BLaER1 treated with 17β-estradiol and CSF1 and Interleukin-3, amounts not matched to agents 10 nM and 100 nM (cell line): ENCODE results near the gene OTOL1.

ENCODE experiments used
- H3K27ac ChIP-seq, 11 experiments: shearing (Covaris generic); formaldehyde crosslinking; 2 replicates each; pipeline ENCODE4 v1.8.1; 2022
- H3K27me3 ChIP-seq, 11 experiments: shearing (Covaris generic); formaldehyde crosslinking; 2 replicates each; pipeline ENCODE4 v1.8.1; 2022
- H3K36me3 ChIP-seq, 11 experiments: shearing (Covaris generic); formaldehyde crosslinking; 2 replicates each; pipeline ENCODE4 v1.8.1; 2022
- H3K4me1 ChIP-seq, 10 experiments: shearing (Covaris generic); formaldehyde crosslinking; 2 replicates each; pipeline ENCODE4 v1.8.1; 2022
- H3K4me2 ChIP-seq, 11 experiments: shearing (Covaris generic); formaldehyde crosslinking; 2 replicates each; pipeline ENCODE4 v1.8.1; 2022
- H3K4me3 ChIP-seq, 10 experiments: shearing (Covaris generic); formaldehyde crosslinking; 2 replicates each; pipeline ENCODE4 v1.8.1; 2022
- H3K9ac ChIP-seq, 11 experiments: shearing (Covaris generic); formaldehyde crosslinking; 2 replicates each; pipeline ENCODE4 v1.8.1; 2022
- H3K9me3 ChIP-seq, 11 experiments: shearing (Covaris generic); formaldehyde crosslinking; replicated peaks in 1 of 11; 2 replicates each; pipeline ENCODE4 v1.8.1; 2022
- H4K20me1 ChIP-seq, 11 experiments: shearing (Covaris generic); formaldehyde crosslinking; 2 replicates each; pipeline ENCODE4 v1.8.1; 2022
- Cebpa-rat ChIP-seq, 11 experiments: shearing (Covaris generic); IDR thresholded peaks; 2 replicates each; pipeline ENCODE4 v1.8.1; 2022

The OTOL1 gene

DNA sequence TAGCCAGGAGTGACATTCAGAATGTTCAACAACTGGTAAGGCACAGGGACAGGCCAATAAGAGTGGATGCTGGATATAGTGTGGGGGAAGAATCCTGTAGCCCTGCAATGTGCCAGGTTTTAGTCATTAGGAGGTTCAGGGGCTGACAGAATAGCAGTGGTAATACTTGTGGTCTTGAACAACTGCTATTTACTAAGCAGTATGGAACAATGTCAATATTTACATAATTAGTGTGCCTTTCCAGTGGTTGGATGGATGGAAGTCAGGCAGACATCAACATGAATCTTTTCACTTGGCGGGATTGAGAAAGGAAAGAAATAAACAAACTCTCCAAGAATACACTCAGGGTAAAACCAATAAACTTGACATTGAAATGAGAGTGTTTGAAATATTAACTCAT is 55.1 kb downstream of the OTOL1 start:
- Histone ChIP-seq H3K4me1 (no peaks in the 10 kb centered on the region), H3K4me2 (no peak overlapping the region), H3K9ac (no peak overlapping the region), H3K36me3 (no peaks in the 10 kb centered on the region), H4K20me1 (no peaks in the 10 kb centered on the region), H3K27ac (no peak overlapping the region), H3K4me3 (no peak overlapping the region), H3K9me3 (no peaks in the 10 kb centered on the region), H3K27me3 (no peaks in the 10 kb centered on the region)
- no peak for TF ChIP-seq Cebpa-rat (IDR thresholded peaks at IDR 0.05)

DNA sequence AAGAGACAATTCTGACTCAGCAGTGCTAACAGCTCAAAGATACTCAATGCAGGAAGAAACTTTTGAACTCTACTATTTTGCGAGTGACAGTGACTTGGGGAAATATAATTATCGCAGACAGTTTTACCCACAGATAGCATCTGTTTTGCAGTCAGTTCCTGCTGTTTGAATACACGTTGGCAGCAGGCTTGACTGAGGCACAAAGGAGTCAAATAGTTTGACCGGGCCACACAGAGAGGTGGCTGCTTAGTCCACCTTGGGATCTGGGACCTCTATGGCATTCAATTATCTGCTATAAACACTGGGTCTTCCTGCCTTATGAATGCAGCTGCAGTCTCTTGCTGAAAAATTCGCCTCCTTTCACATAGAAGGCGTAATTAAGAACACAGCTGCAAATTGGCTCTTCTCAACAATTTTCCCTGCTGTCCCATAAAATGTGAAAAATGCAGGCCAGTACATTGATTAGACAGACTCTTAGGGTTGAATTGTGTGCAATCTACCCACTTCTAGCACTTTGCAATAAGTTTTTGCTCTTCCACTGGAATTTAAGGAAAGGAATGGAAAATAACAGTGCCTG is 56.5 kb downstream of the OTOL1 start:
- Histone ChIP-seq H3K9ac (no peak overlapping the region), H3K36me3 (no peaks in the 10 kb centered on the region), H4K20me1 (no peaks in the 10 kb centered on the region), H3K9me3 (no peaks in the 10 kb centered on the region), H3K4me2 (no peak overlapping the region), H3K4me3 (no peak overlapping the region), H3K4me1 (no peaks in the 10 kb centered on the region), H3K27me3 (no peaks in the 10 kb centered on the region), H3K27ac (no peak overlapping the region)
- no peak for TF ChIP-seq Cebpa-rat (IDR thresholded peaks at IDR 0.05)
